ENCODE results near the gene DDI2.

Gene DDI2

DNA sequence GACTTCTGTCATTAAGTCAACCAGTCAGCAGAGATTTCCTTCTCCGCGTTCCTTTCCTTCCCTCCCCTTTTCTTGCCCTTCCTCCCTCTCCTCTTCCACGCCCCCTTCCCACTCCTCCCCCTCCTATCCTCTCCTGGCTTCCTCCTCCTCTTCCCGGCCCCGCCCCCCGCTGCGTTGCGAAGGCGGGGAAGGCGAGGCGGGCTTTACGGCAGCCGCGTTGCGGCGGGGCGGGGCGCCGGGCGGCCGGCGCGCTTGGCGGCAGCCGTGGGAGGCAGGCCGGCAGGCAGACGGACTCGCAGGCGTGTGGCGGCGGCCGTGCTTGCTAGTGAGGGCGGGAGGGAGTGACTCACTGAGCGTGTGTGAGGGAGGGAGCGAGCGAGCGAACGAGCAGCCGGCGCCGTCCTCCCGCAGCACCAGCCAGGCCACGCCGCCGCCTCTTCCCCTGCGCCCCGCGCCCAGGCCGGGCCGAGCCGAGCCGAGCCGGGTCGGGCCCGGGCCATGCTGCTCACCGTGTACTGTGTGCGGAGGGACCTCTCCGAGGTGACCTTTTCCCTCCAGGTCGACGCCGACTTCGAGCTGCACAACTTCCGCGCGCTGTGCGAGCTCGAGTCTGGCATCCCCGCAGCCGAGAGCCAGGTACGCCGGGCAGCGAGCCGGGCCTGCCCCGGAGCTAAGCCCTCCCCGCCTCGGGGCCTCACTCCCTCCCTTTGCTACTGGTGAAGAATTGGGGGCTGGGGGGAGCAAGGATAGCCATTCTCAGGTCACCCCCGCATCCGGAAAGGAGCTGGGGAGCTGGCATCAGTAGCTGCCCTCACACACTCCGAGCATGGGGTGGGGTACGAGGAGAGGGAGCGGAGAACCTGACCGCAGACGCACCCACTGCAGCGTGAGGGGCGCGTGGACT lies at the start of gene DDI2:
TSS of gene DDI2 (plus strand) at position 286 of the 904 bp plus-strand sequence. CDS start at position 499, 213 bp downstream.
- no peak for FAIRE-seq
- TF ChIP-seq, protein P1, sequence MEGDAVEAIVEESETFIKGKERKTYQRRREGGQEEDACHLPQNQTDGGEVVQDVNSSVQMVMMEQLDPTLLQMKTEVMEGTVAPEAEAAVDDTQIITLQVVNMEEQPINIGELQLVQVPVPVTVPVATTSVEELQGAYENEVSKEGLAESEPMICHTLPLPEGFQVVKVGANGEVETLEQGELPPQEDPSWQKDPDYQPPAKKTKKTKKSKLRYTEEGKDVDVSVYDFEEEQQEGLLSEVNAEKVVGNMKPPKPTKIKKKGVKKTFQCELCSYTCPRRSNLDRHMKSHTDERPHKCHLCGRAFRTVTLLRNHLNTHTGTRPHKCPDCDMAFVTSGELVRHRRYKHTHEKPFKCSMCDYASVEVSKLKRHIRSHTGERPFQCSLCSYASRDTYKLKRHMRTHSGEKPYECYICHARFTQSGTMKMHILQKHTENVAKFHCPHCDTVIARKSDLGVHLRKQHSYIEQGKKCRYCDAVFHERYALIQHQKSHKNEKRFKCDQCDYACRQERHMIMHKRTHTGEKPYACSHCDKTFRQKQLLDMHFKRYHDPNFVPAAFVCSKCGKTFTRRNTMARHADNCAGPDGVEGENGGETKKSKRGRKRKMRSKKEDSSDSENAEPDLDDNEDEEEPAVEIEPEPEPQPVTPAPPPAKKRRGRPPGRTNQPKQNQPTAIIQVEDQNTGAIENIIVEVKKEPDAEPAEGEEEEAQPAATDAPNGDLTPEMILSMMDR (IDR thresholded peaks at IDR 0.05; ENCODE audit: insufficient read depth, missing control alignments): no peak
- no peak for DNase-seq (ENCODE audit: insufficient read length, low spot score)

DNA sequence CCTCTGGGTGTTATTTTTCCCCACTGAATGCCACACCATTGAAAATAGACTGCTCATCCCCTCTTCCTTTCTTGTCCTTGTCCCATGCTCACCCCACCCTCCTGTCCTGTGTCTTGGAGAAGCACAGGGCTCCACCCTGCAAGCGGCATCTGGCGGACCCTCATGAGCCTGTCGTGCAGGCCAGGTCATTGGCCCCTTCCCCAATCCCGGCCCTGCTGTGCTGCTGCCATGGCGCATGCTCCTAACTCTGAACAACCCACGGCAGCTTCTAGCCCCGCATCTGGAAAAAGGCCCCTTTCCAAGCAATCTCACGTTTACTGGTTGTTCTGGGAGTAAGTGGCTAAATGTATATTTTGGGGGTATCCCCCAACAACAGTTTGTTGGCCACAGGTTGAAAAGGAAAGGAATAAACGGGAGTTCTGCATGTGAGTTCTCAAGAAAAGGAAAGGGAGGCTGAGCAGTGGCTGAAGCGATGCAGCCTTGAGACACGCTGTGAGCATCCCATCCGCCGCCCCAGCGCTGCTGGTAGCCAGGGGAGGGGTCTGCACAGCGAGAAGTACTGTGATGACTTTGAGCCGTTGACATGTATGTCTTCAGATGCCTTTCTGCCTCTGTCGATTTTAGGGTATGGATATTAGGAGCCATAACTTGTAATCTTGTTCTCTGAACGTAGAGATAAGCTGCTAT lies 48.7 kb upstream of the DDI2 start:
- TF ChIP-seq, protein P1 (IDR thresholded peaks at IDR 0.05; ENCODE audit: insufficient read depth, missing control alignments): no peak
- DNase-seq (ENCODE audit: insufficient read length, low spot score) (no peak), FAIRE-seq (no peak)

DNA sequence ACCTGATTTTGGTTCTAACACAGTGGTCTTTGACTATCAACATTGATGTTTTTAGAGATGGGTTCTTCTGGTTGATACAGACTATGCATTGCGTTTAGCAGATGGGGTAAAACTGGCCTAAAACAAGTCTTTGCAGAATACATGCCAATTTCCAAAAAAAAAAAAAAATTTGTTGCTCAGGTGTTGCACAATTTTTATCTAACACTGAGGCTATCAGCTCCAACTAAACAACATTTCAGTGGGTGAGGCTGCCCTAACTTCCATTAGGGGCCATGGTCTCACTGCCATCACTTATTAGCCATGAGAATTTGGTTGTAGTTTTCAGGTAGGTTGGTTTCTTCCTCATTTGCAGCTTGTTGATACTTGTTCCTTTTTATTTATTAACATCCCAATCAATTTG lies 46.4 kb upstream of the DDI2 start:
- DNase-seq (ENCODE audit: insufficient read length, low spot score): no peak
- no peak for FAIRE-seq
- TF ChIP-seq, protein P1 (IDR thresholded peaks at IDR 0.05; ENCODE audit: insufficient read depth, missing control alignments): no peak

DNA sequence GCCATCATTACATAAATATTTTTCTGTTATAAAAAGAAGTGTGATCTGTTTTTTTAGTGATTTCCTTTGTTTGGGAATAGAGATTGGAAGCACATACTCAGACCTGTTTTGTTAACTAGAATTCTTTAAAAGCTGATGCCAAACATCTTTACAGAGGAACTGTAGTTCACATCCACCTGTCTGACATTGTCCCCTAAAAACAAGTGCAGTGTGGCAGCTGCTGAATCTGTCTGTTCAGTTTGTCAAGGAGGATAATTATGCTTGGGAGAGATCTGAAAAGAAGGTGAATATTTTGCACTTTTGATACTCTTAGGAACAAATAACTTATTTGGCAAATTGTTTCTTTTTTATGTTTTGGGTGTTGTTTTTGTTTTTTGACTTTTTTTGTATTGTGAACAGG lies 46.0 kb upstream of the DDI2 start:
- FAIRE-seq (no peak), DNase-seq (ENCODE audit: insufficient read length, low spot score) (no peak)
- TF ChIP-seq, protein P1 (IDR thresholded peaks at IDR 0.05; ENCODE audit: insufficient read depth, missing control alignments): no peak

DNA sequence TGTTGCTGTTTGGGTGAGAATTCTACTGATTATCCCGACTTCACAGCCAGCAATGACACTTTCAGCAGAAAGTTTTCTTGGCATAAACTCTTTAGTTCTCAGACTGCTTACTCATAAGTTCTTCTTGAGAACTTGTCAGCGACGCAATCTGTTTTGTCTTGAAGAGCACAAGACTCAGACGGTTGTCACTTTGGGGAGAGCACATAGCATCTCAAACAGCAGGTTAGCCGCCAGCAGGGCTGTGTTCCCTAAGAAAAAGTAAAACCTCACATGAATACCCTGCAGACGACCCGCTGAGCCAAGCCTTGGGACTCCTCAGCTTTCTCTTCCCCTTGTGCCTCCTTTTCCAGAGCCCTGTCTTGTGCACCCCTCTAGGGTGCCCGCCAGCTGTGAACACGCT lies 43.8 kb upstream of the DDI2 start:
- DNase-seq (ENCODE audit: insufficient read length, low spot score): no peak
- TF ChIP-seq, protein P1 (IDR thresholded peaks at IDR 0.05; ENCODE audit: insufficient read depth, missing control alignments): no peak
- no peak for FAIRE-seq

DNA sequence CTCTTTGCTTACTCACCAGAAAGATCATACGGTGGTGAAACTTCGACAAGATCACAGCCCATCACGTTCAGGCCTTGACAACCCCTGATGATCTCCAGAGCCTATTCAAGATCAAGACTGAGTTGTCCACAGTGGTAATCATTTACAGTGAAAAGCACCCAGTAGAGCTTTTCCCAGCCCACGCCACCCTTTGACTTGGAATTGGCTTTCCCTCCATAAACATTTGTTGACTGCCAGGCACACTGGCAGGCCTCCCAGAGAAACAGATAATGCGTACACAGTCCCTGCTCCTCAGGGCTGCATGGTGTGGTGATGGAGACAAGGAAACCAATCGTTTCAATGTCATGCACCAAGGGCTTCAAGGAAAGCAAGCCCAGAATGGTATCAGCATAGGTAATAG lies 42.5 kb upstream of the DDI2 start:
- TF ChIP-seq, protein P1 (IDR thresholded peaks at IDR 0.05; ENCODE audit: insufficient read depth, missing control alignments): no peak
- DNase-seq (ENCODE audit: insufficient read length, low spot score) (no peak), FAIRE-seq (no peak)

Data from D721Med (cell line).